HL-60 (cell line): Measurements from ENCODE around the gene CSNK1G1.

Experiments used
- DNase-seq, 2 experiments: peaks; one replicate each; pipeline ENCODE4 v3.0.0-alpha.2; 2010 to 2020; ENCODE audit warnings: low read depth in 1 of 2, low spot score in 1 of 2
- H3K27ac ChIP-seq: fragments of 250-450 bp; sonication (Bioruptor Pico); replicated peaks from 2 replicates; pipeline ENCODE4 v1.5.1; 2020; ENCODE audit warnings: mild to moderate bottlenecking, moderate library complexity
- H3K27me3 ChIP-seq: fragments of 250-450 bp; sonication (Bioruptor Pico); 2 replicates; pipeline ENCODE4 v1.5.1; 2021; ENCODE audit warnings: mild to moderate bottlenecking, moderate library complexity; ENCODE audit not compliant: insufficient read depth, poor library complexity, severe bottlenecking
- H3K4me3 ChIP-seq: replicated peaks from 2 replicates; pipeline ENCODE4 v1.5.1; 2011; ENCODE audit warnings: mild to moderate bottlenecking, control low read depth, low read length; ENCODE audit not compliant: insufficient read depth
- CTCF ChIP-seq: IDR thresholded peaks from one replicate; pipeline ENCODE4 v1.5.1; 2011; ENCODE audit warnings: low read length, control low read depth, inconsistent platforms; ENCODE audit not compliant: insufficient read depth
- GABPA ChIP-seq: IDR thresholded peaks from 2 replicates; pipeline ENCODE4 v1.6.1; 2012; ENCODE audit warnings: low read depth
- POLR2AphosphoS5 ChIP-seq: IDR thresholded peaks from 2 replicates; pipeline ENCODE4 v1.6.1; 2012; ENCODE audit warnings: low read depth
- REST ChIP-seq: IDR thresholded peaks from 2 replicates; pipeline ENCODE4 v1.6.1; 2012; ENCODE audit warnings: low read depth; ENCODE audit not compliant: insufficient replicate concordance
- SPI1 ChIP-seq: IDR thresholded peaks from 2 replicates; pipeline ENCODE4 v1.6.1; 2012; ENCODE audit warnings: low read depth, mild to moderate bottlenecking, borderline replicate concordance

CSNK1G1 gene

GRCh38 chr15:64324165-64324877 is 31.7 kb downstream of the CSNK1G1 start:
- H3K27me3 ChIP-seq = no peaks in the 10 kb centered on the region
- no peak for DNase-seq
- TF ChIP-seq GABPA (no peak), SPI1 (no peak), POLR2AphosphoS5 (no peak), REST (no peak), CTCF (no peak)
- H3K27ac ChIP-seq = no peak overlapping the region
- H3K4me3 ChIP-seq = no peak overlapping the region

GRCh38 chr15:64315216-64315615 is 40.8 kb downstream of the CSNK1G1 start:
- Histone ChIP-seq H3K4me3 (no peak overlapping the region), H3K27ac (no peak overlapping the region), H3K27me3 (no peaks in the 10 kb centered on the region)
- TF ChIP-seq GABPA (no peak), POLR2AphosphoS5 (no peak), SPI1 (no peak), CTCF (no peak), REST (no peak)
- no peak for DNase-seq

GRCh38 chr15:64314456-64314855 is 41.5 kb downstream of the CSNK1G1 start:
- no peak overlapping the region for H3K4me3 ChIP-seq
- no peak overlapping the region for H3K27ac ChIP-seq
- TF ChIP-seq REST = no peak
- no peak for TF ChIP-seq CTCF
- TF ChIP-seq POLR2AphosphoS5 = no peak
- TF ChIP-seq GABPA = no peak
- TF ChIP-seq SPI1 = no peak
- DNase-seq = no peak
- H3K27me3 ChIP-seq = no peaks in the 10 kb centered on the region
